IMR-90 (cell line): ENCODE measurements around the gene TBC1D22A. TPM values are rescaled to one million over a fixed set of nuclear protein-coding genes. Genes with fewer than 3 reads are reported as not detected.

ENCODE experiments used
- ATAC-seq: fragments of 200-7000 bp; cut with Tn5 transposase; 2 replicates; pipeline ENCODE4 v1.9.1; 2020; ENCODE audit warnings: low read depth, mild to moderate bottlenecking, moderate library complexity
- BruUV-seq: library from RNA; stranded (reverse); fragments of 400-500 nt; replicated peaks from 2 replicates; lab custom pipeline; 2021; lab: Mats Ljungman, UMichigan
- CTCF ChIA-PET: fragments of 300-600 bp; formaldehyde crosslinking; extraction: SDS; loops from one replicate; lab custom pipeline; 2021; ENCODE audit warnings: antibody characterized with exemption; lab: Yijun Ruan, JAX
- POLR2A ChIA-PET: fragments of 300-600 bp; sonication (Branson Sonifier 250); formaldehyde crosslinking; loops from one replicate; lab custom pipeline; 2022; ENCODE audit warnings: antibody characterized with exemption; ENCODE audit not compliant: unreplicated experiment; lab: Charles Lee
- DNase-seq: peaks from one replicate; pipeline ENCODE4 v3.0.0; 2013
- H2AFZ ChIP-seq: replicated peaks from 2 replicates; pipeline ENCODE3; 2013; ENCODE audit warnings: low read length, mild to moderate bottlenecking; ENCODE audit not compliant: poor library complexity
- H2AK5ac ChIP-seq: 2 replicates; pipeline ENCODE4 v1.6.1; 2013; ENCODE audit warnings: low read depth, low read length, inconsistent platforms
- H2AK9ac ChIP-seq: replicated peaks from 2 replicates; pipeline ENCODE3; 2013; ENCODE audit warnings: mild to moderate bottlenecking, low read depth, low read length, moderate library complexity; ENCODE audit not compliant: poor library complexity
- H2BK120ac ChIP-seq: 2 replicates; pipeline ENCODE4 v1.6.1; 2013; ENCODE audit warnings: low read depth, low read length, inconsistent platforms
- H2BK15ac ChIP-seq: 3 replicates; pipeline ENCODE4 v1.6.1; 2013; ENCODE audit warnings: low read depth, low read length, inconsistent platforms
- H2BK20ac ChIP-seq: 2 replicates; pipeline ENCODE4 v1.6.1; 2013; ENCODE audit warnings: low read depth, mild to moderate bottlenecking, inconsistent platforms, low read length, moderate library complexity
- H2BK5ac ChIP-seq: 2 replicates; pipeline ENCODE4 v1.6.1; 2013; ENCODE audit warnings: mild to moderate bottlenecking, low read depth, low read length, inconsistent platforms; ENCODE audit not compliant: poor library complexity, severe bottlenecking
- H3K14ac ChIP-seq: replicated peaks from 2 replicates; pipeline ENCODE4 v1.6.1; 2013; ENCODE audit warnings: low read depth, low read length, inconsistent platforms
- H3K18ac ChIP-seq: 2 replicates; pipeline ENCODE4 v1.6.1; 2013; ENCODE audit warnings: low read depth, low read length, control low read depth
- H3K23ac ChIP-seq: 2 replicates; pipeline ENCODE4 v1.6.1; 2013; ENCODE audit warnings: low read depth, low read length, inconsistent platforms
- H3K27ac ChIP-seq: 2 replicates; pipeline ENCODE4 v1.5.1; 2013; ENCODE audit warnings: mild to moderate bottlenecking, control low read depth, low read length; ENCODE audit not compliant: insufficient read depth
- H3K27me3 ChIP-seq: 2 replicates; pipeline ENCODE4 v1.6.1; 2013; ENCODE audit warnings: low read length; ENCODE audit not compliant: control insufficient read depth, insufficient read depth
- H3K36me3 ChIP-seq: 2 replicates; pipeline ENCODE4 v1.6.1; 2013; ENCODE audit warnings: low read length, mixed read lengths; ENCODE audit not compliant: control insufficient read depth, insufficient read depth
- H3K4ac ChIP-seq: 2 replicates; pipeline ENCODE4 v1.6.1; 2013; ENCODE audit warnings: low read depth, low read length, inconsistent platforms
- H3K4me1 ChIP-seq: 2 replicates; pipeline ENCODE4 v1.6.1; 2013; ENCODE audit warnings: low read length, mixed read lengths; ENCODE audit not compliant: control insufficient read depth, insufficient read depth
- H3K4me2 ChIP-seq: 2 replicates; pipeline ENCODE4 v1.6.1; 2013; ENCODE audit warnings: low read depth, mild to moderate bottlenecking, control low read depth, low read length, moderate library complexity
- H3K4me3 ChIP-seq: 2 replicates; pipeline ENCODE4 v1.5.1; 2013; ENCODE audit warnings: low read depth, mild to moderate bottlenecking, control low read depth, low read length, moderate library complexity; ENCODE audit not compliant: insufficient read depth
- H3K56ac ChIP-seq: 2 replicates; pipeline ENCODE4 v1.6.1; 2013; ENCODE audit warnings: low read length, inconsistent platforms; ENCODE audit not compliant: insufficient read depth; ENCODE audit errors: extremely low read depth
- H3K79me1 ChIP-seq, 2 experiments: 2 replicates each; pipeline ENCODE4 v1.6.1; 2013; ENCODE audit warnings: low read length in 2 of 2, inconsistent platforms in 1 of 2, low read depth in 1 of 2
- H3K9ac ChIP-seq: 2 replicates; pipeline ENCODE4 v1.6.1; 2013; ENCODE audit warnings: low read depth, low read length, control low read depth
- H3K9me1 ChIP-seq: 2 replicates; pipeline ENCODE4 v1.6.1; 2013; ENCODE audit warnings: low read length, inconsistent platforms; ENCODE audit not compliant: insufficient read depth
- H3K9me3 ChIP-seq: 2 replicates; pipeline ENCODE4 v1.6.1; 2013; ENCODE audit warnings: low read length; ENCODE audit not compliant: control insufficient read depth, insufficient read depth
- H4K20me1 ChIP-seq: 2 replicates; pipeline ENCODE4 v1.6.1; 2013; ENCODE audit warnings: low read length, inconsistent platforms; ENCODE audit not compliant: insufficient read depth
- H4K5ac ChIP-seq: 2 replicates; pipeline ENCODE4 v1.6.1; 2013; ENCODE audit warnings: mild to moderate bottlenecking, low read depth, low read length, control low read depth
- H4K8ac ChIP-seq, 2 experiments: 2 replicates each; pipeline ENCODE4 v1.6.1; 2013; ENCODE audit warnings: low read depth in 2 of 2, low read length in 2 of 2, control low read depth in 1 of 2, inconsistent platforms in 1 of 2
- H4K91ac ChIP-seq: 2 replicates; pipeline ENCODE4 v1.6.1; 2013; ENCODE audit warnings: low read depth, low read length, inconsistent platforms; ENCODE audit not compliant: insufficient read depth
- BHLHE40 ChIP-seq: fragments of 150-350 bp; IDR thresholded peaks from 2 replicates; pipeline ENCODE4 v1.6.1; 2016; ENCODE audit warnings: mild to moderate bottlenecking, low read depth, low read length
- CHD1 ChIP-seq: IDR thresholded peaks from 2 replicates; pipeline ENCODE4 v1.6.1; 2012; ENCODE audit warnings: low read depth, low read length, improper control_type of control experiment
- MAZ ChIP-seq: IDR thresholded peaks from 2 replicates; pipeline ENCODE4 v1.6.1; 2012; ENCODE audit warnings: low read depth, mild to moderate bottlenecking, low read length, improper control_type of control experiment, moderate library complexity, borderline replicate concordance
- NFE2L2 ChIP-seq: fragments of 150-350 bp; IDR thresholded peaks from 2 replicates; pipeline ENCODE4 v1.6.1; 2016; ENCODE audit warnings: low read depth, mild to moderate bottlenecking, low read length
- POLR2A ChIP-seq: IDR thresholded peaks from 2 replicates; pipeline ENCODE4 v1.6.1; 2012; ENCODE audit warnings: mild to moderate bottlenecking, low read depth, low read length
- RAD21 ChIP-seq: IDR thresholded peaks from 2 replicates; pipeline ENCODE4 v1.6.1; 2012; ENCODE audit warnings: low read length, improper control_type of control experiment
- RFX5 ChIP-seq: IDR thresholded peaks from 2 replicates; pipeline ENCODE4 v1.8.0; 2012; ENCODE audit warnings: low read depth, mild to moderate bottlenecking, low read length, moderate library complexity
- WGBS, 2 experiments: methylation state at CpG; one replicate each; pipeline versions ENCODE4 v1.1.5 to v1.1.7; 2013; ENCODE audit warnings: missing lambda C conversion rate in 2 of 2; ENCODE audit not compliant: insufficient read length in 1 of 2; ENCODE audit errors: extremely low coverage in 2 of 2; 5-methylcytosine and 5-hydroxymethylcytosine counted together
- dilution Hi-C: fragments of 300-500 bp; cut with HindIII; formaldehyde crosslinking; loops from one replicate; pipeline ENCODE4 v1.14.3; 2018; ENCODE audit warnings: low sequenced_read_pairs; ENCODE audit not compliant: unreplicated experiment
- in situ Hi-C: fragments of 300-500 bp; cut with MboI; formaldehyde crosslinking; loops from 3 replicates; pipeline ENCODE4 v1.14.3; 2019; ENCODE audit warnings: low sequenced_read_pairs, inconsistent platforms, mixed read lengths
- intact Hi-C: fragments of 100-400 bp; cut with micrococcal nuclease; formaldehyde crosslinking; loops from 2 replicates; pipeline ENCODE4 v1.10.0; 2022
- polyA plus RNA-seq, 3 experiments: library from polyadenylated mRNA; depleted of rRNA; stranded (reverse); fragments of >200 nt; gene quantifications; 2 replicates each; pipeline ENCODE4 v1.2.3, GENCODE V29; 2012; ENCODE audit warnings: low replicate concordance in 1 of 3
- total RNA-seq: library from RNA; depleted of rRNA; stranded (reverse); fragments of >200 nt; gene quantifications from 2 replicates; pipeline ENCODE4 v1.2.3, GENCODE V29; 2012
- TF ChIP-seq, protein P1 (sequence below): fragments of 150-350 bp; IDR thresholded peaks from 2 replicates; pipeline ENCODE4 v1.6.1; 2017; ENCODE audit warnings: mild to moderate bottlenecking, antibody characterized with exemption, low read length, low read depth

The TBC1D22A gene
- total and polyA plus RNA-seq, 2 of the 4 experiments (the other 2 are of a cell fraction): 9.0 to 16.7 TPM

DNA sequence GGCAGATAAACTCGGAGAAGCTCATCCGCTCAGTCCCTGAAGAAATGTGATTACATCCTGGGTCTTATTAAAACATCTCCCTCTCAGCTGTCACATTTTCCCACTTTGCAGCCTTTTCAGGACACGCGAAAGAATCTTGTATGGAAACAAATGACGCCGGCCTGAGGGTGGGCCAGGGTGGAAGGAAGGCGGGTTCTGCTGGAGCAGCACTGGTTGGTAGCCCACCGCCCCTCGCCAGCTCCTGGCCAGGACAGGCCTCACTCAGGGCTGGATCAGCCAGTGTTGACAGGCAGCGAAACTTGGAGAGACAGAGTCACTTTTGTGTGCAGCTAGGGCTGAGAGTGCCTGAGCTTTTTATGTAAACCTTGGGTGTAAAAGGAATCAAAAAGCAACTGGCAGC lies 371.8 kb downstream of the TBC1D22A start:
- Histone ChIP-seq H3K27ac (no peak overlapping the region), H2AFZ (no peak overlapping the region), H2BK20ac (no peak overlapping the region), H2AK9ac (no peak overlapping the region), H2AK5ac (no peak overlapping the region), H3K9ac (no peak overlapping the region), H2BK120ac (no peak overlapping the region), H2BK5ac (no peak overlapping the region), H4K5ac (no peak overlapping the region), H3K9me3 (no peaks in the 10 kb centered on the region), H4K8ac (no peak overlapping the region), H3K4me3 (no peak overlapping the region), H3K4me1 (no peaks in the 10 kb centered on the region), H3K27me3 (no peaks in the 10 kb centered on the region), H2BK15ac (no peak overlapping the region), H4K20me1 (no peaks in the 10 kb centered on the region; the same call in 1 of the 2 replicates), H4K91ac (no peak overlapping the region), H3K79me1 (no peaks in the 10 kb centered on the region), H3K36me3 (no peaks in the 10 kb centered on the region), H3K4me2 (no peak overlapping the region), H3K23ac (no peak overlapping the region), H3K18ac (no peak overlapping the region), H3K9me1 (no peaks in the 10 kb centered on the region), H3K14ac (no peak overlapping the region), H3K56ac (no peak overlapping the region), H3K4ac (no peak overlapping the region)
- POLR2A ChIA-PET: no interaction called here
- CTCF ChIA-PET: no interaction called here
- ATAC-seq: no peak
- TF ChIP-seq CHD1: no peak
- TF ChIP-seq, protein P1, sequence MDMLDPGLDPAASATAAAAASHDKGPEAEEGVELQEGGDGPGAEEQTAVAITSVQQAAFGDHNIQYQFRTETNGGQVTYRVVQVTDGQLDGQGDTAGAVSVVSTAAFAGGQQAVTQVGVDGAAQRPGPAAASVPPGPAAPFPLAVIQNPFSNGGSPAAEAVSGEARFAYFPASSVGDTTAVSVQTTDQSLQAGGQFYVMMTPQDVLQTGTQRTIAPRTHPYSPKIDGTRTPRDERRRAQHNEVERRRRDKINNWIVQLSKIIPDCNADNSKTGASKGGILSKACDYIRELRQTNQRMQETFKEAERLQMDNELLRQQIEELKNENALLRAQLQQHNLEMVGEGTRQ: no peak
- no peak for TF ChIP-seq NFE2L2
- no peak for TF ChIP-seq MAZ
- TF ChIP-seq POLR2A: no peak
- TF ChIP-seq RFX5: no peak
- TF ChIP-seq BHLHE40: no peak
- no peak for TF ChIP-seq RAD21
- BruUV-seq: no TSS peak
- intact Hi-C loops (no loop called here), dilution Hi-C loops (no loop called here), in situ Hi-C loops (no loop called here)
- DNase-seq: no peak
- no CpG with 5 or more reads among the region's 10 CpGs for WGBS, 2 experiments
